GM19397 (cell line): ENCODE data around the gene FOXC1.

Experiments used
- ATAC-seq: cut with Tn5 transposase; IDR thresholded peaks from one replicate; pipeline ENCODE4 v1.9.1; 2021; ENCODE audit warnings: mild to moderate bottlenecking, moderate library complexity; ENCODE audit not compliant: unreplicated experiment

Gene FOXC1

DNA sequence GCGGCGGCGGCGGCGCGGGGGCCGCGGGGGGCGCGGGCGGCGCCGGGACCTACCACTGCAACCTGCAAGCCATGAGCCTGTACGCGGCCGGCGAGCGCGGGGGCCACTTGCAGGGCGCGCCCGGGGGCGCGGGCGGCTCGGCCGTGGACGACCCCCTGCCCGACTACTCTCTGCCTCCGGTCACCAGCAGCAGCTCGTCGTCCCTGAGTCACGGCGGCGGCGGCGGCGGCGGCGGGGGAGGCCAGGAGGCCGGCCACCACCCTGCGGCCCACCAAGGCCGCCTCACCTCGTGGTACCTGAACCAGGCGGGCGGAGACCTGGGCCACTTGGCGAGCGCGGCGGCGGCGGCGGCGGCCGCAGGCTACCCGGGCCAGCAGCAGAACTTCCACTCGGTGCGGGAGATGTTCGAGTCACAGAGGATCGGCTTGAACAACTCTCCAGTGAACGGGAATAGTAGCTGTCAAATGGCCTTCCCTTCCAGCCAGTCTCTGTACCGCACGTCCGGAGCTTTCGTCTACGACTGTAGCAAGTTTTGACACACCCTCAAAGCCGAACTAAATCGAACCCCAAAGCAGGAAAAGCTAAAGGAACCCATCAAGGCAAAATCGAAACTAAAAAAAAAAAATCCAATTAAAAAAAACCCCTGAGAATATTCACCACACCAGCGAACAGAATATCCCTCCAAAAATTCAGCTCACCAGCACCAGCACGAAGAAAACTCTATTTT lies 2.0 kb downstream of the FOXC1 start:
- ATAC-seq, result no peak

DNA sequence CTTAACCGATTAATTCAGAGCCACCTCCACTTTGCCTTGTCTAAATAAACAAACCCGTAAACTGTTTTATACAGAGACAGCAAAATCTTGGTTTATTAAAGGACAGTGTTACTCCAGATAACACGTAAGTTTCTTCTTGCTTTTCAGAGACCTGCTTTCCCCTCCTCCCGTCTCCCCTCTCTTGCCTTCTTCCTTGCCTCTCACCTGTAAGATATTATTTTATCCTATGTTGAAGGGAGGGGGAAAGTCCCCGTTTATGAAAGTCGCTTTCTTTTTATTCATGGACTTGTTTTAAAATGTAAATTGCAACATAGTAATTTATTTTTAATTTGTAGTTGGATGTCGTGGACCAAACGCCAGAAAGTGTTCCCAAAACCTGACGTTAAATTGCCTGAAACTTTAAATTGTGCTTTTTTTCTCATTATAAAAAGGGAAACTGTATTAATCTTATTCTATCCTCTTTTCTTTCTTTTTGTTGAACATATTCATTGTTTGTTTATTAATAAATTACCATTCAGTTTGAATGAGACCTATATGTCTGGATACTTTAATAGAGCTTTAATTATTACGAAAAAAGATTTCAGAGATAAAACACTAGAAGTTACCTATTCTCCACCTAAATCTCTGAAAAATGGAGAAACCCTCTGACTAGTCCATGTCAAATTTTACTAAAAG lies 2.7 kb downstream of the FOXC1 start:
- ATAC-seq, result no peak

- no peak for ATAC-seq
Observed at GRCh38 chr6:1612974-1613306, 3.2 kb downstream of the FOXC1 start.

GRCh38 chr6:1613346-1613687 lies 3.6 kb downstream of the FOXC1 start:
- no peak for ATAC-seq

DNA sequence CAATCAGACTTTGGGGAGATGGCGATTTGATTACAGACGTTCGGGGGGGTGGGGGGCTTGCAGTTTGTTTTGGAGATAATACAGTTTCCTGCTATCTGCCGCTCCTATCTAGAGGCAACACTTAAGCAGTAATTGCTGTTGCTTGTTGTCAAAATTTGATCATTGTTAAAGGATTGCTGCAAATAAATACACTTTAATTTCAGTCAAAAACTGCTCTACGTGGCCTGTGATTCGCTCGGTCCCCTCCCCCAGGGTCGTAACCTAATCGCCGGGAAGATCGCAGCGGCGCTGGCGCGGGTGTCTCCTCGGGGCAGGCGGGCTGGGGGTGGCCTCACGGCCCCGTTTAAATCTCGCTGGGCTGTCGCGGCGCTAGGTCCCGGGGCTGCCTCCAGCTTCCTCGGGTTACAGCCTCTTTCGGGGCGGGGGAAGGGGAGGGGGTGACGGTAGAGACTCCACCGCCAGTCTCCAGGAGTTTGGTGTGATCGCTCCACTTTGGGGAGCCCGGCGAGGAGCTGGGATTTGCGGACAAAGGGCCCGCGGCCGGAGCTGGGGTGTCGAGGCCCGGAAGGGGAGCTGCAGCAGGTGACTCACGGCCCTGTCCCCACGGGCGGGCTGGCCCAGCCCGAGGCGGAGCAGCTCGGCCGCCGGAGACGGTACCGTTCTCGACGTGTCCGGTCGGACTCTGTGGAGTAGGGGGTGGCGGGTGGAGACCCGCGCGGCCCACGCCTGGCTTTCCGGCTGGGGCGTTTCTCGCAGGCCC lies 4.2 kb downstream of the FOXC1 start:
- no peak for ATAC-seq

- ATAC-seq, result no peak
Observed at GRCh38 chr6:1614448-1615150, 4.9 kb downstream of the FOXC1 start.

GRCh38 chr6:1615151-1615852 lies 5.6 kb downstream of the FOXC1 start:
- ATAC-seq, result no peak

GRCh38 chr6:1615853-1616420 lies 6.2 kb downstream of the FOXC1 start:
- no peak for ATAC-seq

GRCh38 chr6:1616701-1617463 lies 7.2 kb downstream of the FOXC1 start:
- no peak for ATAC-seq

DNA sequence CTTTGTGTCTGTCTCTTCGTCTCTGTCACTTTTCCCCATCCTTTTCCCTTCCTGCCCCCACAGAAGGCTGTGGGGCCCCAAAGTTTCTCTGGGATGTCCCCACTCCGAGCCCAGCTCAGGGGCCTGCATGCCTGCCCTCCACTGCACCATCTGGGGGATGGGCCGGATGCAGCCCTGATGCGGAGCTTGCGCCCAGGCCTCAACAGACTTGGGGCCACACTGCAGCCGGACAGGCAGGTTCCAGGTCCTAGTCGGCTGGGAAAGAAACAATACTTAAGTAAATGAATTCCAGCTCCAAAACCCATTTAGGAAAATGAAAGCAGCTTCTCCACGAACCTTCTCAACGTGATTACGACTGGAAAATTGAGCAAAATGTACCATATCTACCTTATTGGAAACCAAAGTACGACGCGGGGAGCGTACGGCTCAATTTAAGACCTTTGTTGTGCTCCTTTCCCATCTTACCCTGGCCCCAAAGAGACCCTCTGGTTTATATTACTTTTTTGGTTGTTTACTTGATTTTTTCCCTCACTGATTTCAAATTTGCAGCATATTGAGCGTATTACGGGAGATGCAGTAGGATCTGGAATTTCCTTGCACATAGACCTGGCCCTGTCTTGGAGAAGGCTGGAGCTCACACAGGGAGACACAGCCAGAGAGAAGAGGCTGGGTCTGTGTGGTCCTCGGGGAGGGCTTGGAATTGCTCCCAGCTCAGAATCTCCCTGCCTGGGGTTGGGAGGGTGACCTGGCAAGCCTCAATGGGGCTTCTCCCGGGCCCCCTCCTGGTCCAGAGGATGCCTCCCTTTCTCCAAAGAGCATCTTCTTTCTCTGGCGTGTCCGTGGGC lies 8.0 kb downstream of the FOXC1 start:
- no peak for ATAC-seq

- ATAC-seq, result no peak
Observed at GRCh38 chr6:1618311-1619097, 8.8 kb downstream of the FOXC1 start.

- ATAC-seq, result no peak
Observed at GRCh38 chr6:1619098-1619672, 9.5 kb downstream of the FOXC1 start.

DNA sequence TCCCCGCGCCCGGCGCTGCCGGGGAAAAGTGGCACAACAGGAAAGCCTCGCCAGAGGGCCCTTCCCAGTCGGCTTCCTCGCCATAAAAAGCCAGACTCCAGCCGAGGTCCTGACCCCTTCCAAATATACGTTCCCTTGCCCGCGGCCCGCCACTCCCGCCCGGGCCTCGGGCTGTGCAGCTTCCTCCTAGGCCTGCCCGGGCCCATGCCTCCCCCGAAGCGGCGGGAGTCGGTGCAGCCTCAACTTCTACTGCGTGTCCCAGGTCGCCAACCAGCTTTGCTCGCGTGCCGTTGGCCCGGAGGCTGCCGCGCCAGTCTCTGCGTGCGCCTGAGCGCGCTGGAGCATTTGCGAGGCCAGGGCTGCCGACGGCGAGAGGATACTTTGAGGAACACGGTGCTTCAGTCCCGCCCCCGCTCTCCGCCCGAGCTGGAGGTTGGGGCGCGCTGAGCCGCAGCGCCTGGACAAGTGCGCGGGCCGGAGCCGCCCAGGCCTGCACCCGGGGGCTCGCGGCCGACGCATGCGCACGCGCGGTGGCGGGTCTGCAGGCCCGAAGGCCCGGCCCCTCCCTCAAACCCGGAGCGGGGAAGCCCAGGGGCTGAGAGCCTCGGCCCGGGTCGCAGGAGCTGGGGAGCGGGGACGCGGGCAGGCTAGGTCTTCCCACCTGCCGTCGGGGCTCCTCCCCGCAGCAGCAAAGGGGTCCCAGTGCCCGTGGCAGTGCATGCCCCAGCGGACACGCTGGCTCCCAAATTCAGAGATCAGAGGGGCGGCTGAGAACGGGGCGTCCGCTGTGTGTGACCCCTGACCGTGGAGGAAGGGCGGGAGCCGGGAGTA lies 10.2 kb downstream of the FOXC1 start:
- no peak for ATAC-seq

DNA sequence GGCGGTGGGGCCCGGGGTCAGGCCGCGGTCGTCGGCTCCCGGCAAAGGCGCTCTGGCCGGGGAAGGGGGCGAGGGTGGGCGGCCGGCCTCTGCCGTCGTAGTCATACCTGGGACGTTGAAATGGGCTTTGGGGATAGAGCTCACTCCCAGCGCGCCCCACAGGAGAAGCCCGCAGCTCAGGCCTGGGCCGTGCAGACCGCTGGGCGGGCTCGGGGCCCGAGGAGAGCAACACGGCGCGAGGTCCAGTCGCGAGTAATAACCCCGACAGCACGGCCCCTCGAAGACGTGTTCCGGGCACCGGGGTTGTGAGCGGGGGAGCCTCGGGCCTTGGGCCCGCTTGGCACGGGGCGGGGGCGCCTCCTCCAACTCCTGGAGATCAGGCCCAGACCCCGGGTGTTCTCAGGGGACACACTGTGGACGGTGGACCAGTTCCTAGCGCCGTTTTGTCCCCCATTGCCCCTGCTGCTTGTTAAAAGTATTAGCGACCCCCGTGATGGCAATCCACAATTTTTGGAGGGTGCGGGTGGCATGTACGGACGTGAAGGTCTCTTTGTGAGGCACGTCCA lies 10.9 kb downstream of the FOXC1 start:
- no peak for ATAC-seq

DNA sequence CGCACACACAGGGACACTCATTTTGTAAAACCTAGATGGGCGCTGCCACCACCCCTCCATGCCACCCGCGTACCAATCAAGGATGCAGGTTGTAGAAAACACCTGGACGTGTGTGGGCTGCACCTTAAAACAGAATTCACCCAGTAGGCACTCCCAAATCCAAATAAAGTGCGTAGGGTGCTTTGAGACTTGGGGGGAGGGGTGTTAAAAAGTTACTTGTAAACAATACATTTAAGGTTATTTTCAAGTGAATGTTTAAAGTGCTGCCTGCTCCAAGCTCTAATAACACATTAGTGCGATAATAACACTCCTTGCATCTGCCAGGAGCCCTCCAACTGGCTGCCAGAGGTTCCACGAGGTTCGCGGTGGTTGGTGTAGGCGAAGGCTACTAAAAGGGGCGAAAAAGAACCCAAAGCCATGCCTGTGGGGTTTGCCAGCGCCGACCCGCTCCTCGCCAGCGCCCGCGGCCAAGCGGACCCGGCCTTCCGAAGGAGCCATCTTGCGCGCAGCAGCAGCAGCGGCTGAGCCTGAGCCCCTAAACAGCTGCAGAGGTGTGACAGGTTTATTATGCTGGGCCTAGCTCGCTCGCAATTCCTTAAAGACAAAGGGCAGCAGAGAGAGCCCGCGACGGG lies 11.5 kb downstream of the FOXC1 start:
- no peak for ATAC-seq

DNA sequence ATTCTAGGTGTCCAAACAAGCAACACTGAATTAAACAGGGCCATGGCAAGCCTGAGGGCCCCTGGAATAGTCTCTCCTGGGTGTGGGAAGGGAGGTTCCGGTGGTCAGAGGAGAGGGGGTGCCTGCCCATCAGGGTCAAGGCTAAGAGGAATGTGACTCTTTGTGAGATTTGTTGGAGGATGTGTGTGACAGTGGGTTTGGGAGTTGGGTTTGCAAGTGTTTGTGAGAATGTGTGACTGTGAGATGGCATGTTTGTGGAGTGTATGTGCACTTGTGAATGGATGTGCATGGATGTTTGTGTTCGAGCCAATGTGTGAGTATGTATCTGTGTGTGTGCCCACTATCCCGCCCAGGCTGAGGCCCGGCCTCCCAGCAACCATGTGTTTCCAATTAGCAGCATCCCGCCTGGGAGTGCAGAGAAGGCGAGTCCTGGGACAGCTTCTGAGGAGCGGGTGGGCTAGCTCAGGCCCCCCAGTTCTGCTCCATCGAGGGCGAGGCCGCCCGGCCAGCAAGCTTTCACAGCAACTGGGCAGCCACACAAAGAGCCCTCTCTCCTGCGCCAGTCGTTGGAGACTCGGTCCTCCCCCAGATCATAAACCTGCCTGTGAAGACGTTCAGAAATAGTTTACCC lies 12.6 kb downstream of the FOXC1 start:
- no peak for ATAC-seq
